ENCODE results near the gene MAPKAP1.

Gene MAPKAP1

DNA sequence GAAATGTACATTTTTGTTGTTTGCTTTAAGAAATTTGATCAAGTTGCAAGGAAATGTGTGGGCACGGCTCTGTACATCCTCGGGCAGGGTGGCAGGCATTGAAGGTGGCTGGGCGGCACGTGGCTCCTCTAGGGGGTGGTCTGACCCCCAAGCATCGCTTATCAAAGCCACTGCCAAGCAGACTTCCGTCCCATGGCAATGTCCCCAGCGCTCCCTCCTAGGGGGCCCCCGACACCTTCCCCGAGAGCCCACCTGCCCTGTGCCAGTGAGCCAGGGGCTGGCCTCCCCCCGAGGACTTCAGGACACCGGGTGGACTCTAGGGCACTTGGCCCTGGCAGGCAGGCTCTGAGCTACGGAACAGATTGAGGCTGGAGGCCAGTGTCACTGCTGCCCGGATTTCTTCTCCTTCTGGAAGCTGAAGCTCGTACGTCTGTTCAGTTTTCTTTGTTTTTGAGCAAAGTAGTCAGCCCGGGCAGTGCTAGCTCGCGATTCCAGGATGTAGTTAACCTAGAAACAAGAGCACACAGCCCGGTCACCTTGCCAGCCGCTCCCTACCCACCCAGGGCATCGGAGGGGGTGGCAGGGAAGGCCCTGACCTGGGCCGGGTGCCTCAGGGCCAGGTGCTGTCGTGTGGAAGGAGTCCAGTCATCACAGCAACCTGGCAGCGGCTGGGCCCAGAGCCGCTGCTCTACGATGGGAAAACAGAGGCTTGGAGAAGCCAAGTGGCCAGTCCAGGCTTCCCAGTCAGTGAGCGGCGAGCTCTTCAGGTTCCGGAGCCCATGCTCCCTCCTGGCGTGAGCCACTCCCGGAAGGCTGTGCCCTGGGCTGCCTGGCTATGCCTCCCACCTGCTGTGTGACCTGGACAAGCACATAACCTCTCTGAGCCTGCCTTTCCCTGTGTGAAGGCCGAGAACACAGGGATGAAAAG, 268.2 kb downstream of the MAPKAP1 start:
- no peak for DNase-seq
- in situ Hi-C loops (cut with HindIII; ENCODE audit: low pct_ligation_motif_present, low pct_unique_long_range_greater_than_20kb, low sequenced_read_pairs) = no loop called here

DNA sequence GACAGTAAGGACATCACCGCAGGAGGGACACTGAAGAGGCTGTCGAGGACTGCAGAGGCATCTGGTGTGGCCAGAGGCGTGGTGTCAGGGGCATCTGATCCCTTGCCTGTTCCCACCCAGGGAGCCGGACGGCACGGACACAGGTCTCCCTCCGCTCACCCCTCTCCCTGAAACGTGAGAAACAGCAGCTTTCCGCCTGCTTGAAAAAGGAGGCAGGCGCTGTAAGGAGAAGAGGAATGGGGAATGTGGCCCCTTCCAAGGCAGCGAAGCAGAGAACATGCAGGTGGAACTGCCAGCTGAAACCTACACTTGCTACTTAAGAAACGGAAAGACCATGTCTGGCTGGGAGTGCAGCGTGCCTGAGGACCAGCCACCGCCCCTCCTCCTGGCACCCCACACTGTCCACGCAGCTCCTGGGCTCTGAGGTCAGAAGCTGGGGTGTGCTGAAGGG, 269.2 kb downstream of the MAPKAP1 start:
- in situ Hi-C loops (cut with HindIII; ENCODE audit: low pct_ligation_motif_present, low pct_unique_long_range_greater_than_20kb, low sequenced_read_pairs) = no loop called here
- no peak for DNase-seq

DNA sequence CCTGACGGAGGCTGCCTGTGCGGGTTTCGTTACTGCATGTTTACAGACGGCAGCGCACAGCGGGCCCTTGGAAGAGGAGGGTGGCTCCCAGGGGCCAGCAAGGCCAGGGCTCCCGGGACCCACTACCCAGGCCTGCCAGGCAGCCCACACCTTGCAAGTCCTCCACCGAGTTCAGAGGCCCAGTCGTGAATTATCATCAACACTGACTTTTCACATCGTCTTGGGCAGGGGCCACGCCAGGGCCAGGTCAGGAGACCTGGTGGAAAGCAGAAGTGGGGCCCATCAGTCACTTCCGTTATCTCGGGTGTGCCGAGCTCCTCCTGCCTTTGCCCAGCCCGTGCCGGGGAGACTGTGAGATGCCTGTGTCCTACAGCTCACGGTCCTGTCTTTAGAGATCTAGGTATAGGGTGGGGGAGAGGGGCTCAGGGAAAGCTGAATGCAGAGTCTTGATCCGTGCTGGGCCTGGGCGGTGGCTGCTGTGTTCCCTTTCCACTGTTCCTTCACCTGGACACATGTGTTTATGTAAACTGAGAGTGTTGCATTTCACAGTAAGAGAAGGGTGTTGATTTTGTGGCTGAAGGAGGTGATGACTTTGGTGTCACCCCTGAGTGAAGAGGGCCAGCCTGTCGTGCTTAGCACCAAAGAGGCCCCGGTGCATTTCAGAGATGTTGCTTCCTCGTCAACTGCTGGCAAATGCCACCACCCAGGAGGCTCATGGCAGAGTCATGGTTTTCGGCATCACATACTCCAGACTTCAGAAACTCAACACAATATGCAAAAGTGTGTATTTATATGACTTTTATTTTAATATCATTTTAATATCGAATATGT, 270.2 kb downstream of the MAPKAP1 start:
- in situ Hi-C loops (cut with HindIII; ENCODE audit: low pct_ligation_motif_present, low pct_unique_long_range_greater_than_20kb, low sequenced_read_pairs) = no loop called here
- no peak for DNase-seq

DNA sequence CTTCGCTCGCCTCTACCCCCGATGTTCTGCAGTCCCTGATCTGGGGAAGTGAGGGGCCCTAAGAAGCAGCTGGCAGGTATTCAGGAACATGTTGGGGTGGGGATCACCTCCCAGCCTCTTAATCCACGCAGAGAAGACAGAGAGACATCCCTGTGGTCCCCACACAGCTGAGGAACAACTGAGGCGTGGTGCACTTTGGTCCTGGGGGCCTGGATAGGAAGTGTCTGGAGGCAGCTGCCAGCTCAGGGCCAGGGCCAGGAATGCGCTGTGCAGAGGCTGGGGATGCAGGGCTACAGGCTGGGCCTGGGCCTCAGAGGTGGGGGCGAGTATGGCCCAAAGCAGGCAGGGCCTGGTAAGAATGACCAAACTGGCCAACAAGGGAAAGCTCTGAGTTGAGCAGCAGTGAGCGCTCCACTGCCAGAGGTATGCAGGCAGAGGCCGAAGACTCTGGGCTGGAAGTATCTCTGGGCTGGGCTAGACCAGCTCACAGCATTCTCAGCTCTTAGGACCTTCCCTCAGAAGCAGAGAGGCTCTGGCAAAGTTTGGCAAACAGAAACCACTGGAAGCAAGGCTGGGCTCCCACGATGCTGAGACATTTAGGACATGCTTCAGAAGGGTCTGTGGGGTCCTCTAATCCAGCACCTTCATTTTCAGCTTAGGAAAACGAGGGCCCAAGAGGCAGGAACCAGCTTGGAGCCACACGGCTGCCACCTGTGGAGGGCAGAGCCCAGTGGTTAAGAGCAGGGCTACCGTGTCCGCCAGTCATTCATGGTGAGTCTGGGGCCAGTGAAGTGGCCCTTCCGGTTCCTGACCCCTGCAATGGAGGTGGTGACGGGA, 271.0 kb downstream of the MAPKAP1 start:
- DNase-seq = no peak
- in situ Hi-C loops (cut with HindIII; ENCODE audit: low pct_ligation_motif_present, low pct_unique_long_range_greater_than_20kb, low sequenced_read_pairs) = no loop called here

DNA sequence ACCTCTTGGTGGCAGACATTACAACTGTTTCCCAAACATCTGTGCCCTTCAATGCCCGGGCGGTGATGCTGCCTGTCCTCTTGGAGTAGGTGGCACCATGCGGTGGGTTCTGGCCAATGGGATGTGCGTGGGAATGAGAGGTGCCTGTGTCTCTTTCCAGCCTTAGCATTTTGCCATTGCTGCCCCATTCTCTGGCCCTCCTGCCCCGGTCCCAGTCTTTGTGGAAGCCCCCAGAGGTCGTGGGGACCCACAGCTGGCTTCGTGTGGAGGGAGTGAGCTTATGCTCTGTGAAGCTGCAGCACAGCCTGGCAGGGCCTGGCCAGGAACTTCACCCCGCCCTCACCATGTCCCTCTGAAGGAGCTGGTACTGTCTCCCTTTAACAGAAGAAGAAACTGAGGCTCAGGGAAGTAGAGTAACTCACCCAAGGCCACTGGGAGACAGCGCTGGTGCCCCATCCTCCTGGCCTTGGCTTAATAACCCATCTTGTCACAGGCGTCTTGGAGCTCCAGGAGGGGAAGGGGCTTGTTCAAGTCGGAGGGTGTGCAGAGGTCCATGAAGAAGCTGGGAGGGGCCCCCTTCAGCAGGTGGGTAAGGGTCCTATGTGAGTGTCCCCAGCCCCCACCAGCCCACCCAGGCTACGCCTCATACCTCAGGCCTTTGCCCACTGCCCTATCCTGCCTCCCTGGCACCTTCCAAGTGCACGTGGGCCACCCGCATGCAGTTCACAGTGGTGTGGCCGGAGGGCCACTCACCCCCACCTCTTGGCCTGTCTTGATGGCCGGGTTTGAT, 271.8 kb downstream of the MAPKAP1 start:
- in situ Hi-C loops (cut with HindIII; ENCODE audit: low pct_ligation_motif_present, low pct_unique_long_range_greater_than_20kb, low sequenced_read_pairs) = no loop called here

DNA sequence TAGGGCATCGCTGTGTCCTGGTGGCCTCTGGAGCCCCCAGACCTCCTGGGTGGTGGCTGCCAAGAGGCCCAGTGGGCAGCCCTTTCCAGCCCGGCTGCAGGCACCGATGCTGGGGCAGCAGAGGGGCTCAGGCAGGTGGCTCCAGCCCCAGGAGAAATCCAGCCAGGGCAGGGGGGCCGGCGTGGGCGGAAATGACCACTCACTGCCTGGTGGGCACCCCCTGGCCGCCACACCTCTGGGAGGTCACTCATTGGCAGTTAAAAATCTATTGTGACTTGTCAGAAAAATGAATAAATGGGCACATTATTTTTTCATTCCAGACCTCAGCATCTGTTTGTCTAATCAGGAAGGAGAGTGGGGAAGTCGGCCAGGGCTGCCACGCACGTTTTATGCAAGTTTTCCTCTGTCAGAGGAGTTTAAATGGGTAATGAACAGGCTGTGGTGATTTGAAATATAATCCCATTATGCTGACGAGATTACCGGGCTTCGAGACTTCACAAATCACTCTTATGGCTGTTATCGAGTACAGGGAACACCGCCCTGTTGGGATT, 273.5 kb downstream of the MAPKAP1 start:
- no peak for DNase-seq
- in situ Hi-C loops (cut with HindIII; ENCODE audit: low pct_ligation_motif_present, low pct_unique_long_range_greater_than_20kb, low sequenced_read_pairs) = no loop called here

More for the DNA sequence above, 271.8 kb downstream of the MAPKAP1 start:
- no peak for DNase-seq

DNA sequence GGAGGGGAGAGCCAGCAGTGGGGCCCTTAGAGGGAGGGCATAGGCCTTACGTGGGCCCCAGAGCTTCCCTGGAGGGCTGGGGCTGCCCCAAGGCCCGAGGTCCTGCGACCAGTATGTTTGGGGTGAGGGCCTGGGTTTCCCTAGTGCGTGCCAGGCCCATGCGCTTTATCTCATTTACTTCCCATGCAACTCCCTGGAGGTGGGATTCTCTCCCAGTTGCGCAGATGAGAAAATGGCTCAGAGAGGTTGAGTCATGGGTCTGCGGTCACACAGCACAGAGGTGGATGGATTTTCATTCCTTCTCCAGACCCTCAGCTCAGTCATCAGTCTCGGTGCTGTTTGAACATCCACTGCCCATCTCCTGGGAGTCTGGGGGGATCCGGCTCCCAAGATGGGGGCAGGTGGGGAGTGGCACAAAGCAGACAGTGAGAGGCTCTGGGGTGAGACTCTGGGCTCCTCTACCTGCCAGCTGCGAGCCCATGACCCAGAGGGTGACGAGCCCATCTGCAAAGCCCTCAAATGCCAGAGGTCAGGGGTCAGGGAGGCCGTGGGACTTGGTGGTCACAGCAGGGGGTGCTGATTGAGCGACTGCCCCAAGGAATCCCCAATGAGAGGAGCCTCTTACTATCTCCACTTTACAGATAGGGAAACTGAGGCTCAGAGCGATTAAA, 274.2 kb downstream of the MAPKAP1 start:
- in situ Hi-C loops (cut with HindIII; ENCODE audit: low pct_ligation_motif_present, low pct_unique_long_range_greater_than_20kb, low sequenced_read_pairs) = no loop called here
- DNase-seq = no peak

DNA sequence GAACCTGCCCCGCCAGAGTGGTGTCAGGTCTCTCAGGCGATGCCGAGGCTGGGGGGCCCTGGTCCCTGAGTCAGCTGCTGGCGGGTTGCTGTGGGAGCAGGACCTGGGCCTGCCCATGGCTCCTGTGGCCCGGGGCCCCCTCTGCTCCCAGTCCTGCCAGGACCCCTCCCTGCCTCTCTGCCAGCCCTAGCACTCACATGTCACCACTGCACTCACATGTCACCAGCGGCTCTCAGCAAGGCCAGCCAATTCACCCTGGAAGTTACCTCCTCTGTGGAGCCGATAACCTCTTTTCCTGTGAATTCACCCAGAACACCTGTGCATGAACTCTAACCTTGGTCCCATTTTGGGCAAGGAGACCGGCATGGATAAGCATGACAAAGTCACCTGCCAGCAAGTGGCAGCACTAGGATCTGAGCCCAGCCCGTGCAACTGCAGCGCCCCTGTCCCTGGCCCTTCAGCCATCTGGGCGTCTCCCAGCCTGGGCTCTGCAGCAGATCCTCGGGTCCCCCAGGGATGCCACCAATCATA, 275.2 kb downstream of the MAPKAP1 start:
- in situ Hi-C loops (cut with HindIII; ENCODE audit: low pct_ligation_motif_present, low pct_unique_long_range_greater_than_20kb, low sequenced_read_pairs) = no loop called here
- DNase-seq = no peak

DNA sequence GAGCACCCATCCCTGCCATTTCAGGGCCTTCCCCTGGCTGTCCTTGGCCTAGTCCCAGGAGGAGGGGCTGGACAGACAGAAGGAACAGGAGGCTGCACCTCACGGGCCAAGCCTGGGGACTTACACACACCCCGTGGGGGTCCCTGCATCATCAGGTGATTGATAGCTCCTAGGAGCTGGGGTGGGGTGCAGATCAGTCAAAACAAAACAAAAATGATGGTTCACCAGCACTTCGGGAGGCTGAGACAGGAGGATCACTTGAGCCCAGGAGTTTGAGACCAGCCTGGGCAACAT, 276.0 kb downstream of the MAPKAP1 start:
- no peak for DNase-seq
- in situ Hi-C loops (cut with HindIII; ENCODE audit: low pct_ligation_motif_present, low pct_unique_long_range_greater_than_20kb, low sequenced_read_pairs) = no loop called here

DNA sequence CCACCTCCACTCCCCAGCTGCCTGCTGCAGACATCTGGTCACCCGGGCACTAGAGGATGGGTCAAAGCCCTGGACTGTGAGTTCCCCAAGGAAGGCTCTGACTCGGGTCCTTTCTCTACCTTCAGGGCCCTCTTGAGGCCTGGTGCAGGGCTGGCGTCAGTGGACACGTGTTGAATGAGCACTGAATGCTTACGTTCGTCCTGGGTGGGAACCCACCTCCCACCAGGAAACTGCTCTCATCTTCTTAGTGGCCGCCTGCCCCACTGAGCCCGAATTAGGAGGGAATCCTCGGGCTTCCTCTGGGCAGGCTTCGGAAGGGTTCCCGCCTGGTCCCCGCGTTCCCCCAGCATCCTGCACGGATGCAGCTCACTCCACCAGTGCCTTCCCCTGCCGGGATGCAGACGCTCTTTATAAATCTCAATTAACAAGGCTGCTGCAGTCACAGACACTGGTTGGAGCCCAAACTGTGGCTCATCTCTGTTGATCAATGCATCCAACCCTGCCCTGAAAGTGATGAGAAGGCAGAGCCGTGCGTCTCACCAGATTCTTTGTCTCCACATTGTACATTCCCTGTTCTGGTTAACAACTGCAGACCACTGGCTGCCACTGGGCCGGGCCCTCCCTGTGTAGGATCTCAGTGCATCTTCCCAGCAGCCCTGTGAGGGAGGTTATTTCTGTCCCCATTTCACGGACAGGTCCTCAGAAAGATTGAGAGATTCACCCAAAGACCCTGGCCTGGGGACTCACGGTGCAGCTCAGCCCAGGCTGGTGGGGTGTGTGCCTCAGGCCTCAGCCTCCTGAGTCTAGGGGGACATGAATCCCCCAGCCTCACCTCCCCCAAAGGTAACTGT, 276.6 kb downstream of the MAPKAP1 start:
- DNase-seq = no peak
- in situ Hi-C loops (cut with HindIII; ENCODE audit: low pct_ligation_motif_present, low pct_unique_long_range_greater_than_20kb, low sequenced_read_pairs) = no loop called here

DNA sequence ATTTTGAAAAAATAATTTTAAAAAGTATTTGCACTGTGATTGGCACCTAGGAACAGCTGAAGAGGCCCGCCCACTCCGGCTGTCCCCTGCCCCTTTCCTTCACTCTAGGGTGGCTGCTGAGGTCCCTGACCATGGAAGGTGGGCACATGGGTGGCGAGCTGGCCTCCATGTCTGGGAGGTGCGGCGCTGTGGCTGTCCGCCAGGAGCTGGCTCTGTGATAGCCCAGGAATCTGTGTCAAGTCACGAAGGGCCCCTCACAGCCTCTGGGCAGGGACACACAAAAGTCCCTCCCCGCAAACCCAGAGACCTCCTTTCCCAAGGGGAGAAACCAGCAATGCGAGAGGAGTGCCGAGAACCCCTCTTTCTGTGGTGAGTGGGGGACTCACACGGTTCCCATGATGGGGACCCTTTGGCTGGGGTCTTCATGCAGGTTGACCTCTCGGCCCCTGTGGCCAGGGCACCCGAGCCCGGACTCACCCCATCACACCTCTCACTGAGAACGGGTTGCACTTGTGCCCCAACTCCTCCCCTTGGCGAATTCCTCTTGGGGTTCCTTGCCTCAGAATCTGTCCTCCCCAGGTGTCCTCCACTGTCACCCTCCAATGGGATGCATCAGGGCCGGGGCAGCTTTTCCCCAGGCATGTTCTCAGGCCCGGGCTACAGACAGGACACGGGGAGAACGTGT, 277.4 kb downstream of the MAPKAP1 start:
- in situ Hi-C loops (cut with HindIII; ENCODE audit: low pct_ligation_motif_present, low pct_unique_long_range_greater_than_20kb, low sequenced_read_pairs) = no loop called here
- no peak for DNase-seq

DNA sequence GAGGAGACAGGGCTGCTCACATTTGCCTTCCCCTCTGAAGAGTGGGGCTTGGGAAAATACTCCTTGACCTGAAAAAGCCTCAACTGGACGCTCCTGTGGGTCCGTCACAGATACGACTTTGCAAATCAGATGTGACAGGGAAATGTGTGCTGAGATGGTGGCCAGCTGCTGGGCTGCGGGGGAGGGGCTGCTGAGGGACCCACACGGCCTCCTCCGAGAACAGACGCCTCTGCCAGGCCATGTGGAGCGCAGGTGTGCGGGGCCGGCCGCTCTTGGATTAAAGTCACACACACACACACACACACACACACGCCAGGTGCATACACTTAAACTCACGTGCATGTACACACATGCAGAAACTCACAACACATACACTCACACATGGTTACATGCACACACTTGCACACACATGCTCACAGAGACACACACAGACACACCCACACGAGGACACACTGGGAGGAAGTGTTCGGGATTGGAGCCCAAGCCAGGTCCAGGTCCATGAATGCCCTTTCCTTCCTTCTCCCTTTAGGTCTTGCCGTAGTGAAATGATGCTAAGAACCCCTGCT, 278.0 kb downstream of the MAPKAP1 start:
- no peak for DNase-seq
- in situ Hi-C loops (cut with HindIII; ENCODE audit: low pct_ligation_motif_present, low pct_unique_long_range_greater_than_20kb, low sequenced_read_pairs) = no loop called here

DNA sequence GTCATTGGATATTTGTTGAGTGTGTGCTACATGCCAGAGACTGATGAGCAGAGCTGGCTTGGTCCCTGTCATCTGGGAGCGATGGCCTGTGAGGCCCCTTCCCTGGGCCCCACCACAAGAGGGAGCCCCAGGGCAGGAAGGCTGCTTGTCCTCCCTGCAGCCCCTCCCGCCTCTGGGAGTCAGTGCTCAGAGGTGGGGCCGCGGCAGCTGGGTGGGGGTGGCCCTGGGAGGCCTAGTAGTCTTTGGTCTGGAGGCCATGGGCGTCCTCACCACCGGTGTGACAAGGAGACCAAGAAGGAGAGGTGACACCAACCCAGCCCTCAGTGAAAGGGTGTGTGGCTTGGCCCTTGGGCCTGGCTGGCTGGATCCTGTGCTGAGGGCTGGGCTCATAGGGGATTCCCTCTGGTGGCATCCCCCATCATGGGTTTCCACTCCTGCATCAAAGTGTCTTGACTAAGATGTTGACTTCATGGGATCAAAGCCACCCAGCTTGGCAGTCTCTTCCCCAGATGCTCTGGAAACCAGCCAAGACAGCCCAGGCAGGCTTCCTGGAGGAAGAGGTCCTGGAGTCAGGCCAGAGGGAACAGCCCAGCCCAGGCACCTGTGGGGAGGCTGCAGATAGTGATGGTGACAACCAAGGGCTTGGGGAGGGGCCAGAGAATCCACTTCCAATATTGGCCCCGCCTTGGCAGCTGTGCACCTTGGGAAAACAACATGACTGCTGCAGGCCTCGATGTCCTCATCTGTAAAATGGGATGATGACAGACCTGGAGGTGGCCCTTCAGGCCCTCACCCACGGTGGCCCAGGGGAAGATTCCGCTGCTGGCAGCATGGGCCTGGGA, 278.7 kb downstream of the MAPKAP1 start:
- in situ Hi-C loops (cut with HindIII; ENCODE audit: low pct_ligation_motif_present, low pct_unique_long_range_greater_than_20kb, low sequenced_read_pairs) = no loop called here
- peak; percentile 18 for DNase-seq

DNA sequence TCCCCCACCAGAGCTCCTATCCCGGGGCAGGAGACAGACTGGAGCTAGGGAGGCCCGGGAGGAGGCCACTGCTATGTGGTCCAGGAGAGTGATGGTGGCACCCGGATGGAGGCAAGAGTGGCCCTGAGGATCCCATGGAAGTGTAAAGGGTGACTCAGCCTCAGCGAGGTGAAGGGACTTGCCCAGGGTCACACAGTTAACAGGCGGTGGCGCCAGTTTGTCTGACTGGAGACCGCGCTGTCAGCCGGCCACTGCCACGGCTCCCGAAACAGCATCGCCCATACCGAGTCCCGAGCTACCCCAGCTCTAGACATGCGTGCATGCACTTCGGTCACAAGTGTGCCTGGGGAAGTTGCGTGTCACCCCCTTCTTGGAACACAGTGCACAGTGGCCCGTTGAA, 279.5 kb downstream of the MAPKAP1 start:
- DNase-seq = no peak

DNA sequence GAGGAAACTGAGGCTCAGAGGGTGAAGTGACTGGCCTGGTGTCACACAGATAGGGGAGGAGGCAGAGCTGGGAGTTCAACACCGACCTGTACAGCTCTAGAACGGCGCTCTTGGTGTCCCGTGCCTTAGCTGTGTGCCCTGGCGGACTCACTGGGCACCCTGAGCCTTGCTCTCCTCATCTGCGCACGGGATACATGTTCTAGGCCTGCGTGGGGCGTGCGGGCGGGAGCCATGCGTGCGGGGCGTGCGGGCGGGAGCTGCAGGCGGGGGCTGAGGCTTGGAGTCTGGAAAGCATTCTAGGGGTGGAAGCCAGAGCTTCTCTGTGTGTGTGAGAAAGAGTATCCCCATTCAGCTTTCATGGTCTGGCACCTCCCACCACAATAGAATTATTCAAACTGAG, 280.1 kb downstream of the MAPKAP1 start:
- DNase-seq = no peak
- in situ Hi-C loops (cut with HindIII; ENCODE audit: low pct_ligation_motif_present, low pct_unique_long_range_greater_than_20kb, low sequenced_read_pairs) = no loop called here

More for the DNA sequence above, 279.5 kb downstream of the MAPKAP1 start:
- in situ Hi-C loops (cut with HindIII; ENCODE audit: low pct_ligation_motif_present, low pct_unique_long_range_greater_than_20kb, low sequenced_read_pairs) = no loop called here

Measured in ACHN (cell line).